PC-9 (cell line): ENCODE results near the gene GPR173. TPM values are rescaled to one million over a fixed set of nuclear protein-coding genes. Genes with fewer than 3 reads are reported as not detected.

Source experiments
- BruUV-seq: library from RNA; stranded (reverse); fragments of 400-500 nt; replicated peaks from 2 replicates; lab custom pipeline; 2021; lab: Mats Ljungman, UMichigan
- CTCF ChIA-PET: fragments of 300-600 bp; sonication (Branson Sonifier 250); formaldehyde crosslinking; loops from one replicate; lab custom pipeline; 2022; ENCODE audit warnings: antibody characterized with exemption; lab: Charles Lee
- POLR2A ChIA-PET: fragments of 300-600 bp; sonication (Branson Sonifier 250); formaldehyde crosslinking; loops from one replicate; lab custom pipeline; 2022; ENCODE audit warnings: antibody characterized with exemption; ENCODE audit not compliant: unreplicated experiment; lab: Charles Lee
- DNase-seq, 2 experiments: peaks; one replicate each; pipeline versions ENCODE4 v3.0.0 to v3.0.0-alpha.2; 2015 to 2022; ENCODE audit warnings: mixed read lengths in 1 of 2
- H2AFZ ChIP-seq: fragments of 200-600 bp; sonication (generic); 2 replicates; pipeline ENCODE4 v1.8.1; 2017; ENCODE audit warnings: antibody characterized with exemption
- H3F3A ChIP-seq: fragments of 200-600 bp; sonication (generic); 2 replicates; pipeline ENCODE4 v1.8.1; 2017; ENCODE audit warnings: antibody characterized with exemption, mild to moderate bottlenecking, low read depth; ENCODE audit not compliant: insufficient read depth
- H3K27ac ChIP-seq: fragments of 200-600 bp; sonication (generic); 2 replicates; pipeline ENCODE4 v1.6.1; 2016; ENCODE audit warnings: mixed run types
- H3K27me3 ChIP-seq: fragments of 200-600 bp; sonication (generic); 2 replicates; pipeline ENCODE4 v1.6.1; 2016; ENCODE audit warnings: low read depth, mixed run types; ENCODE audit not compliant: insufficient read depth
- H3K36me3 ChIP-seq: fragments of 200-600 bp; sonication (generic); 2 replicates; pipeline ENCODE4 v1.6.1; 2016; ENCODE audit warnings: low read depth, mixed run types
- H3K4me1 ChIP-seq: fragments of 200-600 bp; sonication (generic); replicated peaks from 2 replicates; pipeline ENCODE4 v1.6.1; 2016; ENCODE audit warnings: mixed run types; ENCODE audit not compliant: insufficient read depth
- H3K4me2 ChIP-seq: fragments of 200-600 bp; sonication (generic); 2 replicates; pipeline ENCODE4 v1.6.1; 2017; ENCODE audit warnings: mixed run types
- H3K4me3 ChIP-seq: fragments of 200-600 bp; sonication (generic); 2 replicates; pipeline ENCODE4 v1.6.1; 2016; ENCODE audit warnings: mixed run types
- H3K79me2 ChIP-seq: fragments of 200-600 bp; sonication (generic); 2 replicates; pipeline ENCODE4 v1.6.1; 2017; ENCODE audit warnings: low read depth, mixed run types
- H3K9me2 ChIP-seq: fragments of 200-600 bp; sonication (generic); 2 replicates; pipeline ENCODE4 v1.8.1; 2017; ENCODE audit warnings: mild to moderate bottlenecking; ENCODE audit not compliant: insufficient read depth
- H3K9me3 ChIP-seq: fragments of 200-600 bp; sonication (generic); 2 replicates; pipeline ENCODE4 v1.8.1; 2016; ENCODE audit warnings: low read depth; ENCODE audit not compliant: insufficient read depth
- H4K20me1 ChIP-seq: fragments of 200-600 bp; sonication (generic); 2 replicates; pipeline ENCODE4 v1.8.1; 2017; ENCODE audit not compliant: insufficient read depth
- EZH2 ChIP-seq: fragments of 200-600 bp; sonication (generic); IDR thresholded peaks from 2 replicates; pipeline ENCODE4 v1.8.0; 2017; ENCODE audit warnings: antibody characterized with exemption, low read depth
- intact Hi-C: fragments of 100-400 bp; cut with micrococcal nuclease; formaldehyde crosslinking; loops from one replicate; pipeline ENCODE4 v1.10.0; 2022; ENCODE audit not compliant: unreplicated experiment
- total RNA-seq: library from RNA; stranded (reverse); gene quantifications from 2 replicates; pipeline ENCODE4 v1.2.3, GENCODE V29; 2021
- TF ChIP-seq, protein P1 (sequence below): fragments of 200-600 bp; sonication (generic); conservative IDR thresholded peaks from 2 replicates; pipeline ENCODE4 v1.6.1; 2017; ENCODE audit warnings: mixed run types, antibody characterized with exemption, mild to moderate bottlenecking, moderate library complexity

GPR173 gene
- total RNA-seq, 1 experiment from 2014 or later: 5.1 TPM

- no peak for TF ChIP-seq EZH2
- TF ChIP-seq, protein P1, sequence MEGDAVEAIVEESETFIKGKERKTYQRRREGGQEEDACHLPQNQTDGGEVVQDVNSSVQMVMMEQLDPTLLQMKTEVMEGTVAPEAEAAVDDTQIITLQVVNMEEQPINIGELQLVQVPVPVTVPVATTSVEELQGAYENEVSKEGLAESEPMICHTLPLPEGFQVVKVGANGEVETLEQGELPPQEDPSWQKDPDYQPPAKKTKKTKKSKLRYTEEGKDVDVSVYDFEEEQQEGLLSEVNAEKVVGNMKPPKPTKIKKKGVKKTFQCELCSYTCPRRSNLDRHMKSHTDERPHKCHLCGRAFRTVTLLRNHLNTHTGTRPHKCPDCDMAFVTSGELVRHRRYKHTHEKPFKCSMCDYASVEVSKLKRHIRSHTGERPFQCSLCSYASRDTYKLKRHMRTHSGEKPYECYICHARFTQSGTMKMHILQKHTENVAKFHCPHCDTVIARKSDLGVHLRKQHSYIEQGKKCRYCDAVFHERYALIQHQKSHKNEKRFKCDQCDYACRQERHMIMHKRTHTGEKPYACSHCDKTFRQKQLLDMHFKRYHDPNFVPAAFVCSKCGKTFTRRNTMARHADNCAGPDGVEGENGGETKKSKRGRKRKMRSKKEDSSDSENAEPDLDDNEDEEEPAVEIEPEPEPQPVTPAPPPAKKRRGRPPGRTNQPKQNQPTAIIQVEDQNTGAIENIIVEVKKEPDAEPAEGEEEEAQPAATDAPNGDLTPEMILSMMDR: no peak
- Histone ChIP-seq H3K9me2 (no peaks in the 10 kb centered on the region), H3K4me2 (peak overlapping the region; percentile 68), H3K27me3 (no peaks in the 10 kb centered on the region), H3K27ac (0 out of 2 replicates have a peak overlapping the region, but pooled peaks have one; percentile 23), H3F3A (0 out of 2 replicates have a peak, but pooled peaks cover 4% of the 10 kb centered on the region), H3K4me1 (no peaks in the 10 kb centered on the region), H2AFZ (peak overlapping the region; percentile 69), H3K36me3 (no peaks in the 10 kb centered on the region), H3K4me3 (peak overlapping the region; percentile 54; the same call in 1 of the 2 replicates), H3K79me2 (no peaks in the 10 kb centered on the region), H4K20me1 (no peaks in the 10 kb centered on the region), H3K9me3 (no peaks in the 10 kb centered on the region)
- intact Hi-C loops: loop anchor here (5.0 kb wide), 1 partner anchor 188 kb away; the partner anchor contains the start of gene IQSEC2
- no peak for DNase-seq
- POLR2A ChIA-PET: interaction anchor here (0.5 kb wide), 1 partner anchor 150 kb away, joined by 9 read pairs; no protein-coding TSS in a partner anchor
- CTCF ChIA-PET: no interaction called here
- no TSS peak for BruUV-seq
Observed at GRCh38 chrX:53094582-53094905, 46.0 kb downstream of the GPR173 start.

GRCh38 chrX:53095796-53096195, 47.2 kb downstream of the GPR173 start:
- intact Hi-C loops: no loop called here
- H3K4me1 ChIP-seq: no peaks in the 10 kb centered on the region
- H3K27ac ChIP-seq: no peak overlapping the region
- H3K4me3 ChIP-seq: no peak overlapping the region
- H3K27me3 ChIP-seq: no peaks in the 10 kb centered on the region
- no peaks in the 10 kb centered on the region for H3K9me3 ChIP-seq
- H3K9me2 ChIP-seq: no peaks in the 10 kb centered on the region
- ChIA-PET CTCF (no interaction called here), POLR2A (no interaction called here)
- TF ChIP-seq, protein P1: no peak
- TF ChIP-seq EZH2: no peak
- H2AFZ ChIP-seq: no peak overlapping the region
- no peaks in the 10 kb centered on the region for H3K36me3 ChIP-seq
- no peak for DNase-seq
- H3K4me2 ChIP-seq: no peak overlapping the region
- BruUV-seq: no TSS peak
- H3F3A ChIP-seq: 0 out of 2 replicates have a peak, but pooled peaks cover 4% of the 10 kb centered on the region
- H3K79me2 ChIP-seq: no peaks in the 10 kb centered on the region
- H4K20me1 ChIP-seq: no peaks in the 10 kb centered on the region

DNA sequence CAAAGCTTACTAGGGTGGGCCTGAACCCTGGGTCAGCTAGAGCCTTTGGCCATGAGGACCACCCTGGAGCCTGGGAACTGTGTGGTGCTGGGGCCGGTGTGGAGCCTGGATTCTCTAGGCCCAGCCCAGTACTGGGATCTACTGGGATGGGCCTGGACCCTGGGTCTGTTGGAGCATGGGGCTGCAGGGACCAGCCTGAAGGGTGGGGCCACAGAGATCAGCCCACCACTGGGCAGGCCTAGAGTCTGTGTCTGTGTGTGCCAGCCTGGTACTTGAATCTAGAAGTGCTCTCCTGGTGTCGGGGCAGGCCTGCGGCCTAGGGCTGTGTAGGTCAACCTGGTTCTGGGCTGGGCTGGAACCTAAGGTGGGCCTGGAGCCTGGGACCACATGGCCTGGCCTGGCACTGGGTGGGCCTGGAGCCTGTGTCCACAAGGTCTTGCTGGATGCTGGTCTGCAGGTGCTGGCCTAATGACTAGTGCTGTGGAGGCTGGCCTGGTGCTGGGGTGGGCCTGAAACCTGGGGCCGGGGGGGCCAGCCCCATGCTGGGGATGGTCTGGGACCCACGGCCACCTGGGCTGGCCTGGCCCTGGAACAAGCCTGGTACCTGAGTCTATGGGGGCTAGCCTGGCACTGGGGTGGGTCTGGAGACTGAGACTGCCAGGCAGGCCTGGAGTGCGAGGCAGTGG, 66.4 kb downstream of the GPR173 start:
- no peak for TF ChIP-seq EZH2
- TF ChIP-seq, protein P1: no peak
- POLR2A ChIA-PET: no interaction called here
- Histone ChIP-seq H3K4me1 (no peaks in the 10 kb centered on the region), H2AFZ (no peak overlapping the region), H3K79me2 (no peaks in the 10 kb centered on the region), H3K36me3 (no peaks in the 10 kb centered on the region), H3K27me3 (no peaks in the 10 kb centered on the region), H3K27ac (no peak overlapping the region), H4K20me1 (no peaks in the 10 kb centered on the region), H3K9me2 (no peaks in the 10 kb centered on the region), H3K4me3 (no peak overlapping the region), H3K4me2 (no peak overlapping the region), H3K9me3 (no peaks in the 10 kb centered on the region), H3F3A (no peaks in the 10 kb centered on the region)
- CTCF ChIA-PET: no interaction called here
- intact Hi-C loops: no loop called here
- no peak for DNase-seq
- no TSS peak for BruUV-seq
